Duodenal mucosa (tissue), 2 donors: Measurements from ENCODE around the gene RTP5.

Experiments used
- H3K27ac ChIP-seq: one replicate; pipeline ENCODE4 v1.7.0; 2013; ENCODE audit warnings: low read depth, low read length
- H3K27me3 ChIP-seq, 2 donors: one replicate each; pipeline ENCODE4 v1.7.0; 2013; ENCODE audit warnings: low read length in 2 of 2, control low read depth in 1 of 2; ENCODE audit not compliant: insufficient read depth in 2 of 2, control insufficient read depth in 1 of 2
- H3K36me3 ChIP-seq, 2 donors: one replicate each; pipeline ENCODE4 v1.7.0; 2013; ENCODE audit warnings: low read length in 2 of 2, control low read depth in 1 of 2; ENCODE audit not compliant: insufficient read depth in 2 of 2, control insufficient read depth in 1 of 2
- H3K4me1 ChIP-seq, 2 donors: one replicate each; pipeline ENCODE4 v1.7.0; 2013; ENCODE audit warnings: low read length in 2 of 2, control low read depth in 1 of 2; ENCODE audit not compliant: insufficient read depth in 2 of 2, control insufficient read depth in 1 of 2
- H3K4me3 ChIP-seq, 2 donors: one replicate each; pipeline ENCODE4 v1.7.0; 2013; ENCODE audit warnings: low read length in 2 of 2, low read depth in 1 of 2
- H3K9ac ChIP-seq, 2 donors: one replicate each; pipeline ENCODE4 v1.7.0; 2013; ENCODE audit warnings: low read length in 2 of 2, low read depth in 1 of 2
- H3K9me3 ChIP-seq, 2 donors: one replicate each; pipeline ENCODE4 v1.7.0; 2013; ENCODE audit warnings: low read length in 2 of 2, control low read depth in 1 of 2; ENCODE audit not compliant: control insufficient read depth in 1 of 2

Gene RTP5

DNA sequence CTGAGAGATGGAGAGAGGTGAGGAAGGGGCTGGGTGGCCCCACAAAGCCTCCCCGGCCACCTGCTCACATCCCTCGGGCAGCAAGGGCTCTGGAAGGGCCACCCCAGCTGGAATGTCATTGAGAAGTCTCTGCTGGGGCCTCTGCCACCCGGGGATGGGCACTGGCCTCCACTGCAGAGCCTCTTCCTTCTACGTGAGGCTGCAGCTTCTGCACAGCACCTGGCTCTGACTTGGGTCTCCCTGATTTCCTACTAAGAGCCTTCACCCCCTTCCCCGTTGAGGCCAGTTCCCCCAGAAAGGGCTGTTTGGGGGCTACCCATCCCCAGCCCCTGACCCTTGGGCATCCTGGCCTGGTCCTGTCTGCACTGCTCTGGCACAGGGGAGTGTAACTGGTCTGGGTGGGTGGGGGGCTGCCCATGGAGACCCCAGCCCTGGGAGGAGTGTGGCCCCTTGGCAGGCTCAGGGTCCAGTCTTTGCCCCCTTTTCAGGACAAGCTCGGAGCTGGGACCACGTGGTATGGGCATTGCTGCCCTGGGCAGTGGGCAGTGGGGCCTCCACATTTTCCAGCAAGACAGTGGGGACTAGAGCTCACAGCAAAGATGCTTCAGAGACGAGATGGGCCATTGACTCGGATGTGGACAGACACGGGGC lies 16.4 kb upstream of the RTP5 start:
- Histone ChIP-seq H3K9ac (no peak overlapping the region), H3K27me3 (no peaks in the 10 kb centered on the region), H3K4me1 (no peaks in the 10 kb centered on the region), H3K4me3 (no peak overlapping the region), H3K27ac (no peak overlapping the region), H3K9me3 (no peaks in the 10 kb centered on the region), H3K36me3 (no peaks in the 10 kb centered on the region)

DNA sequence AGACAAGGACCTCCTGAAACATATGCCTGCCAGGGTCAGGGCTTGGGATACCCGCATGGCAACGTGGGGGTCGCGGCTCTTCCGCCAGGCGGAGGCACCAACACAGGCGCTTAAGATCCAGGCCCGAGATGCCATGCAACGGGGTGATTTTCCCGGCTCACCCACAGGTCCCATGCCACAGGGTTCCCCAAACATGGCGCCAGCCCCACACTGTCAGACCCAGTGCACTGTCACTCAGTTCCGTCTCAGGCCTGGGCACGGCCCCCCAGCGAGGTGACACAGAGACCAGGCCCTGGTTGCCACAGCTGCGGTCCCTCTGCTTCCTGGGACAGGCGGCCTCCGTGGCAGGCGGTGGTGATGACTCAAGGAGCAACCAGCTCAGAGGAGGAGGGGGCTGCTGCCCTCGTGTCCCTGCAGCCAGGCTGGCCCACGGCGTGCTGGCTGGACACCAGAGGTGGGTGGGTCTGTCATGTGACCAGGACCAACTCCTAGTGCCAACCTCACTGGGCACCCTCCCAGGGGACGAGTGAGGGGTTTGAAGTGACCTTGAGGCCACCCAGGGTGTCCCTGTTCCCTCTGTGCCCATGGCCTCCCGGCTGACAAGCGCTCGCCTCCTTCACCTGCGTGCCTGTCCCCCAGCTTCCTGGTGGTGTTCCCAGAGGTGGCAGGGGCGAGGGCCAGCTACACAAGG lies 15.7 kb upstream of the RTP5 start:
- Histone ChIP-seq H3K27ac (no peak overlapping the region), H3K9ac (no peak overlapping the region), H3K36me3 (no peaks in the 10 kb centered on the region), H3K4me1 (no peaks in the 10 kb centered on the region), H3K27me3 (no peaks in the 10 kb centered on the region), H3K4me3 (no peak overlapping the region), H3K9me3 (no peaks in the 10 kb centered on the region)

DNA sequence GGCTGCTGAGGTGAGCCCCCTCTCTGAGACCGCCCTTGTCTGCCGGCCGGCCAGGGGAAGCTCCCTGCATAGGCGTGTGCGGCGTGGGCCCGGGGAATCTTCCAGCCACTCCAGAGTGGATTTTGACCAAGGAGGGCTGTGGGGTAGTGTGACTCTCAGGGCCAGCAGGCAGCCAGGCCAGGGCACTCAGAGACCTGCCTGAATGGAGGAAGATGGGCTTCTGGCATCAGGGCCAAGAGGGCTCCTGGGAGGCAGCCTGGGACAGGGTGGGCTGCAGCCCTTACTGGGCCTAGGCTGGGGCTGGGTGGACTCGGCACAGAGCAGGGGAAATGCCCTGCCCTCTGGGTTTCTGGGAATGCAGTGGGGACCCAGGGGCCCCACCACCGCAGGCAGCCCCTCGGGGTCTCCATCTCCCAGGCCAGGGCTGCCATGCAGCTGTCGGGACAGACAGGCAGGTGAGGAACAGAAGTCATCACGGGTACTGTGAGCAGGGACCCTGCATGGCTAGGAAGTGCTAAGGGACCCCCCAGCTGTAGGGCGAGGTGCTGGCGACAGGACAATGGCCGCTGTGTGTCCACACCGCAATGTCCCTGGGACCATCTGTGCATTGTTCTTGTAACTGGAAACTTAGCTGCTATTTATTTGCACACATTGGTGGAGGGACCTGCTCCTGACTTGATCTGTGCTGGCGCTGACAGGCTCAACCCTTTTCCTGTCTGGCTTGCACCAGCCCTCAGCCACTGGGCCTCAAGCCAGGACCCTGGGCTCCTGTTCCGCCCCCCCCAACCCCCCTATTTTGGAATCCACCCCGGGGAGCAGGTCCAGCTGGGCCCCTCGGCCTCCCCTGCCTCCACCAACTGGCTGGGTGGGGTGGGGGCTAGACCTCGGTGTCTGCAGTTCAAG lies 14.9 kb upstream of the RTP5 start:
- Histone ChIP-seq H3K27ac (no peak overlapping the region), H3K27me3 (no peaks in the 10 kb centered on the region), H3K4me1 (peaks cover 0 to 6% of the 10 kb centered on the region in 2 donors)

DNA sequence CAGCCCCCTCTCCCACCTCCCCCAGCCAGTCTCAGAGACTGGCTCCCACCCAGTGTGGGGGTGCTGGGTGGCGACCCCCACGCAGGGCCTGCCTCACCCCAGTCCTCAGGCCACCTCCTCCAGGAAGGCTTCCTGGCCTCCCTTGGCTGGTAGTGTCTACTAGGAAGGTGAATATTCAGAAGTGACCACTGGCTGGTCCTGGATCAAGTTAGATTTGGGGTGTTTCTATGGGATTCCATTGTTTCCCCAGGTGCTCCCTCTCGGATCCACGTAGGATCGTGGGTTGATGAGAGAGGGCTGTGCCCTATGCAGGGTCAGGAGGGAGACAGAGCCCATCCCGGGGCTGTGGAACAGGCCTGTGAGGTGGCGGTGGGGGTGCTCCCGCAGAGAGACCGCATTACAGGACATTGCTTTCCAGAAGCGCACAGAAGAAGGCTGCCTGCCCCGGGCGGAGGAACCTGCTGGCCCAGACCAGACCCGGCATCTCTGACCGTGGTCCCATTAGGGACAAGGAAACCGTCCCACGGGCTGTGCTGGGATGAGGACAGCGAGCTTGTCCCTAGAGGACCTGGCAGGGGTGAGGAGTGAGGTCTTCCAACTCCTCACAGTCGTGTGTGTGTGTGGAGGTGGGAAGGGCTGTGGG lies 14.2 kb upstream of the RTP5 start:
- Histone ChIP-seq H3K27me3 (no peaks in the 10 kb centered on the region), H3K27ac (no peak overlapping the region), H3K4me1 (peaks cover 5 to 13% of the 10 kb centered on the region in 2 donors), H3K9me3 (no peaks in the 10 kb centered on the region), H3K9ac (no peak overlapping the region), H3K4me3 (no peak overlapping the region), H3K36me3 (no peaks in the 10 kb centered on the region)

More for the DNA sequence above, 14.9 kb upstream of the RTP5 start:
- Histone ChIP-seq H3K4me3 (no peak overlapping the region), H3K36me3 (no peaks in the 10 kb centered on the region), H3K9me3 (no peaks in the 10 kb centered on the region), H3K9ac (no peak overlapping the region)

DNA sequence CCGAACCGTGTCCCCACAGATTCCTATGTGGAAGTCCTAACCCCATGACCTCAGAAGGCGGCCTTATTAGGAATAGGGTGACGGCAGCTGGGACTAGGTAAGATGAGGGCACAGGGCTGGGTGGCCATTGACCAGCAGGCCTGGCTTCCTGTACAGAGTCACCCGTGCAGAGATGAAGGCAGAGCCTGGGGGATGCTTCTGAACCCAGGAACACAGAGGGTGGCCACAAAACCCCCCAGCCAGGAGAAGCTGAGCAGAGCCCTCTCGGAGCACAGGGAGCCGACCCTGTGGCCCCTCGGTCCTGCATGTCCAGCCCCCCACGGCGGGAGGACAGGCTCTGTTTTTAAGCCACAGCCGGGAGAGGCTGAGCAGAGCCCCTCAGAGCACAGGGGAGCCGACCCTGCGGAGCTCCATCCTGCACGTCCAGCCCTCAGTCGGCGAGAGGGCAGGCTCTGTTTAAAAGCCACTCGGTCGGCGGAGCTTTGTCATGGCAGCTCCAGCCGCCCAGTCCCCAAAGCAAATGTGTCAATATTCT lies 13.6 kb upstream of the RTP5 start:
- Histone ChIP-seq H3K4me3 (no peak overlapping the region), H3K27me3 (no peaks in the 10 kb centered on the region), H3K36me3 (no peaks in the 10 kb centered on the region), H3K9ac (no peak overlapping the region), H3K27ac (no peak overlapping the region), H3K4me1 (peaks cover 6 to 16% of the 10 kb centered on the region in 2 donors), H3K9me3 (no peaks in the 10 kb centered on the region)

DNA sequence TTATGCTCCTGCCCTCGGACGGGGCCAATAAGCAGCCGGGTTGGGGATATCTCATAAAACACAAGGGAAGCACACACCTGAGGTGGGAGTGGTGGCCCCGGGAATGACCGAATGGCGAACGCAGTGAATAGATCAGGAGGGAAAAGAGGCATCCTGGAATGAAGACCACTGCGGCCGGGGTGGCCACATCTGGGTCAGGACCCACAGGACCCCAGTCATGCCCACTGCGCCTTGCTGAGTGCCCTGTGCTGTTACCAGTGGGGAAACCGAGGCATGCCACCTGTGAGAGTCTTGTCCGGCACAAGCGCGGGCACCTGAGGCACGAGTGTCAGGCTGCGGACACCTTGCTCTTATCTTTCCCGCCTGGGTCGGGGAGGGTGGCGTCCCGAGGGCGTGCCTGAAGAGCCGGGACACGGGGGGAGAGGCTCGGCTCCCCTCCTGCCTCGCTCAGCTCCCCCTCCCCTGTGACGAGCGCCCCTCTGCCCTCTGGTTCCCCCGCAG lies 12.4 kb upstream of the RTP5 start:
- Histone ChIP-seq H3K4me3 (peak overlapping the region in 1 of 2 donors; percentile 36), H3K27me3 (peaks cover 0 to 8% of the 10 kb centered on the region in 2 donors), H3K9ac (no peak overlapping the region), H3K36me3 (no peaks in the 10 kb centered on the region), H3K4me1 (peaks cover 6 to 16% of the 10 kb centered on the region in 2 donors), H3K9me3 (no peaks in the 10 kb centered on the region), H3K27ac (no peak overlapping the region)

DNA sequence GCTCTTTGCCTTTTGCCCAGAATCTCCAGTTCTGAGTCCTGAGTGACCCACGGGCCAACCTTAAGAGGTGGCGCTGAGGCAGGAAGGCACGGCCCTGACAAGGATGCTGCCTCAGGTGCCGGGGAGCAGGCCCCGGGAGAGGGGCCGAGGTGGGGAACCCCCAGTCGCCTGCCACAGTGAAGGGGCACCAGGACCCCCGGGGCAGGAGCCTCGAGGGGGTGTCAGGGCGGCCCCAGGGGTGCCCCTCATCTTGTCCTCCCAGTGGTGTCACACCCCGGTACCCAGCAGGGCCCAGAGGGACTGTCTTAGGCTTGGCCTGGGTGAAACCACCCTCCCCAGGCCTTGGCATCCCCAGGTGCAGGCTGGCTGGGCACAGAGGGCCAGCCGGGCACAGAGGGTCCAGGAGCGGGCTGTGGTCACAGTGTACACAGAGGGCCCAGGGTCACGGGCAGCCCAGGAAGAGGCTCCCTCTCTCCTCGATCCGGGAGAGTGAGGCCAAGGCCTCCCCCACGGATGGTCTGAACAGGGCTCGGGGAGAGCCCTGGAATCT lies 11.9 kb upstream of the RTP5 start:
- Histone ChIP-seq H3K36me3 (no peaks in the 10 kb centered on the region), H3K4me1 (peaks cover 6 to 16% of the 10 kb centered on the region in 2 donors), H3K9me3 (no peaks in the 10 kb centered on the region), H3K9ac (no peak overlapping the region), H3K27me3 (peaks cover 0 to 9% of the 10 kb centered on the region in 2 donors), H3K4me3 (peak overlapping the region in 1 of 2 donors; percentile 36), H3K27ac (no peak overlapping the region)

DNA sequence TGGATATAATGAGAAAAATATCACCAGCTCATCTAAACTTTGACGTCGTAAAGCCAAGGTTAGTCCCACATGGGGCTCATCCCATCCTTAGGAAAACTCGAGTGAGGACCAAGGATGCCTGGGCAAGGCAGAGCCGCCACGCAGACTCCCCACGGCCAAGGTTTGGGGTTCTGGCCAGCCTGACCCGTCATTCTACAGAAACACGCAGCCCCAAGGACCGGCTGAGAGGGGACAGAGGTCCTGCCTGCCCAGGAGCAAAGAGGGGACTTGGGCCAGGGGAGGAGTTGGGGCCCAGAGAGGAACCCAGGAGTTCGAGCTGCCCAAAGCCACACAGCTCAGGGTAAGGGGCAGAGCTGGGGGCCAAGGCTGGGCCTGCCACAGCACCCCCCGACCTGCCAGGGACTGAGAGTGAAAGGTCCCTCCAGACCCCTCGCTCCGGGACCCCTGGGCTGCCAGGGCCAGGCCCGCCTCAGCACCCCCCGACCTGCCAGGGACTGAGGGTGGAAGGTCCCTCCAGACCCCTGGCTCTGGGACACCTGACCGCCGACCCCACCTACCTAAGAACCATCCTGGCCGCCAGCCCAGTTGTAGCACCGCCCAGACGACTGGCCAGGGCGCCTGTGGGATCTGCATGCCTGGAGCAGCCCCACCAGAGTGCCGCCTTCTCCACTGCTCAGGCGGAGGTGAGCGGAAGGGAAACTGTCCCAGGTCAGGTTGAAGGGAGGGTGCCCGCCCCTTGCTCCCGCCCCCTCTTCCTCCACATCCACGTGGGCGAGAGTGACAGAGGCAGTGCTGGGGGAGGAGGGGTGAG lies 11.1 kb upstream of the RTP5 start, which contains the start of gene PDCD1:
Gene PDCD1 (minus strand): TSS at position 689 of the 811 bp plus-strand sequence. CDS start 56 bp downstream, at position 633.
- Histone ChIP-seq H3K27me3 (peaks cover 0 to 16% of the 10 kb centered on the region in 2 donors), H3K36me3 (no peaks in the 10 kb centered on the region), H3K4me3 (peak within 1 kb of the TSS; percentile 48 to 50), H3K4me1 (peaks cover 10 to 16% of the 10 kb centered on the region in 2 donors), H3K27ac (no peak within 1 kb of the TSS), H3K9me3 (no peaks in the 10 kb centered on the region), H3K9ac (peak within 1 kb of the TSS; percentile 32 to 45)
